HCT116 (cell line): ENCODE results near the gene CAB39.

Source experiments
- ATF3 ChIP-seq: IDR thresholded peaks from 2 replicates; pipeline ENCODE4 v1.6.1; 2012
- CTCF ChIP-seq, 3 experiments: fragments of 200-600 bp in 1 of 3; sonication (generic) in 1 of 3; IDR thresholded peaks in 2 of 3; conservative IDR thresholded peaks in 1 of 3; 2 replicates each; pipeline ENCODE4 v1.5.1; 2012 to 2017; ENCODE audit warnings: low read depth in 2 of 3, low read length in 2 of 3, antibody characterized with exemption in 1 of 3, borderline replicate concordance in 1 of 3, control low read depth in 1 of 3, mild to moderate bottlenecking in 1 of 3, mixed read lengths in 1 of 3, mixed run types in 1 of 3, moderate library complexity in 1 of 3; ENCODE audit not compliant: insufficient read depth in 1 of 3
- ELF1 ChIP-seq: IDR thresholded peaks from 2 replicates; pipeline ENCODE4 v1.6.1; 2012; ENCODE audit warnings: low read depth, borderline replicate concordance
- MAX ChIP-seq: IDR thresholded peaks from 2 replicates; pipeline ENCODE4 v1.6.1; 2012
- POLR2AphosphoS5 ChIP-seq: IDR thresholded peaks from 2 replicates; pipeline ENCODE4 v1.6.1; 2011; ENCODE audit warnings: mild to moderate bottlenecking, low read depth, low read length, moderate library complexity

GRCh38 chr2:230674401-230674800 lies 38.2 kb upstream of the CAB39 start:
- no peak for TF ChIP-seq CTCF (IDR thresholded peaks at IDR 0.05 in 2 of 3, conservative IDR thresholded peaks at IDR 0.05 in 1 of 3; ENCODE audit: borderline replicate concordance in 1 of 3, insufficient read depth in 1 of 3, low read depth in 2 of 3, low read length in 2 of 3)
- no peak for TF ChIP-seq POLR2AphosphoS5
- no peak for TF ChIP-seq MAX
- no peak for TF ChIP-seq ATF3
- no peak for TF ChIP-seq ELF1
